Measurements from ENCODE around the gene LRRC4.

The LRRC4 gene

GRCh38 chr7:128032605-128033235 lies 1.5 kb upstream of the LRRC4 start:
- H3K27ac ChIP-seq: no peak overlapping the region
- no peak for DNase-seq (ENCODE audit: low read depth, low spot score)

- H3K27ac ChIP-seq: no peak overlapping the region
- DNase-seq (ENCODE audit: low read depth, low spot score): peak; percentile 68
Measured at GRCh38 chr7:128031901-128032604, 816 bp upstream of the LRRC4 start.

- no peak overlapping the region for H3K27ac ChIP-seq
- DNase-seq (ENCODE audit: low read depth, low spot score): no peak
Measured at GRCh38 chr7:128030263-128030653, 979 bp downstream of the LRRC4 start.

- no peak for DNase-seq (ENCODE audit: low read depth, low spot score)
- H3K27ac ChIP-seq: no peak overlapping the region
Measured at GRCh38 chr7:128029405-128029995, 1.7 kb downstream of the LRRC4 start.

DNA sequence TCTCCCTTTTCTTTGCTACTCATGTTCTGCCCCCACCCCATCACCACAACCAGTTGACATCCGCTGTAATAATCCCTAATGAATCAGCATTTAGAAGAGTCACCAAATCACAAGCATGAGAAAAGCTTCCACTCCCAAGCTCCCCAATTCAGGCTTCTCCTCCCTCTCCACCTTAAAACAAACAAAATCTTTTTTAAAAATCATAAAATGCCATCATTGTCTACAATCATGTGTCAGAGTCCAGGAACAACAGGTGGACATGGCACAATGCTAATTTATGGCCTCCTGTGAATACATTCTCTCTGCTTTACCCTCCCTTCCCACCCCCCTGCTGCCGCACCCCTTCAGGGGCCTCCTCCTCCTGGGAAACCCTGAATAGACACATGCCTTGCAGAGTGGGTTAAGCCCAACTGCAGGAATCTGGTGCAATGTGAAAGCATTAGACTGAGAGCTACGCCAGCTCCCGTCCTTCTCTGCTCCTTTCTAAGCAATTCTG lies 3.7 kb downstream of the LRRC4 start:
- DNase-seq (ENCODE audit: low read depth, low spot score): no peak
- no peak overlapping the region for H3K27ac ChIP-seq

GRCh38 chr7:128026551-128026950 lies 4.7 kb downstream of the LRRC4 start:
- no peak overlapping the region for H3K27ac ChIP-seq

DNA sequence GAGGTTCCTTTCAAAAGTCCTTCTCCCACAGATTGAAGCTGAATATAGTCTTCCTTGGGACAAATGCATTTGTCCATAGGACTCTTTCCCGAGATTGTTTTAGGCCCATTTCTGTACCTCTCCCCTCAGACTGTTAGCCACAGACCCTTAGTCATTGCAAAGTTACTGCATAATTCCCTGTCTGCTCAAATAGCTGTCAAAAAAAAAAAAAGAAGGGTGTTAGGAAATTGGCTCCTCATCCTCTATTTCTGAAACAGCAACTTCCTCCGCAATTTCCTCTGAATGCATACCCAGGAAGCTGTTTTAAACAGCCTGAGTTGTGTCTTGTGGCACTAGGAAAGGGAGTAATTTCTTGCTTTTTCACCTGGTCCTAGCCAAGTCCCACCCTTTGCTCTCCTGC lies 5.4 kb downstream of the LRRC4 start:
- no peak overlapping the region for H3K27ac ChIP-seq
- no peak for DNase-seq (ENCODE audit: low read depth, low spot score)

More at GRCh38 chr7:128026551-128026950, 4.7 kb downstream of the LRRC4 start:
- no peak for DNase-seq (ENCODE audit: low read depth, low spot score)

- H3K27ac ChIP-seq: no peak overlapping the region
- no peak for DNase-seq (ENCODE audit: low read depth, low spot score)
Measured at GRCh38 chr7:128025380-128025779, 5.9 kb downstream of the LRRC4 start.

- no peak for DNase-seq (ENCODE audit: low read depth, low spot score)
- H3K27ac ChIP-seq: no peak overlapping the region
Measured at GRCh38 chr7:128024151-128024550, 7.1 kb downstream of the LRRC4 start.

- H3K27ac ChIP-seq: peak overlapping the region; percentile 90
- DNase-seq (ENCODE audit: low read depth, low spot score): peak; percentile 40
Measured at GRCh38 chr7:128022631-128023532, 8.4 kb downstream of the LRRC4 start.

- peak overlapping the region; percentile 90 for H3K27ac ChIP-seq
- peak; percentile 95 for DNase-seq (ENCODE audit: low read depth, low spot score)
Measured at GRCh38 chr7:128021366-128021765, 9.9 kb downstream of the LRRC4 start.

DNA sequence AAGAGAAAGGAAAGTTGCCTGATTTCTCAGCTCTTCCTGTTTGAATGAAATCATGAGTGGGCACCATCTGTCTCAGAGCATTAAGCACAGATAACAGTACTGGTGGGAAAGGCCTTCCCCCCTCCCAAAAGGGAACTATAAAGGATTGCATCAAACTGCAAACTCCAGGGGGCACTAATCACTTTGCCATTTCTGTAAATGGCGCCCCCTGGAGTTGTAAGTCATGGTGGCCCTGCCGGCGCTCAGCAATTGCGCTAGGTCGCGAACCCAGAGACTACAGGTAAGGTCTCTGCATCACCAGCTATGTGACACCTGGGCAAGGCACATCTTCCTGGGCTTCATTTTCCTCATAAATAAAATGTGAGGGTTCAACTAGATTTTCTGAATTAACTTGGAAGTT lies 11.1 kb downstream of the LRRC4 start:
- no peak overlapping the region for H3K27ac ChIP-seq
- DNase-seq (ENCODE audit: low read depth, low spot score): no peak

GRCh38 chr7:128019288-128019687 lies 11.9 kb downstream of the LRRC4 start:
- DNase-seq (ENCODE audit: low read depth, low spot score): no peak
- no peak overlapping the region for H3K27ac ChIP-seq

DNA sequence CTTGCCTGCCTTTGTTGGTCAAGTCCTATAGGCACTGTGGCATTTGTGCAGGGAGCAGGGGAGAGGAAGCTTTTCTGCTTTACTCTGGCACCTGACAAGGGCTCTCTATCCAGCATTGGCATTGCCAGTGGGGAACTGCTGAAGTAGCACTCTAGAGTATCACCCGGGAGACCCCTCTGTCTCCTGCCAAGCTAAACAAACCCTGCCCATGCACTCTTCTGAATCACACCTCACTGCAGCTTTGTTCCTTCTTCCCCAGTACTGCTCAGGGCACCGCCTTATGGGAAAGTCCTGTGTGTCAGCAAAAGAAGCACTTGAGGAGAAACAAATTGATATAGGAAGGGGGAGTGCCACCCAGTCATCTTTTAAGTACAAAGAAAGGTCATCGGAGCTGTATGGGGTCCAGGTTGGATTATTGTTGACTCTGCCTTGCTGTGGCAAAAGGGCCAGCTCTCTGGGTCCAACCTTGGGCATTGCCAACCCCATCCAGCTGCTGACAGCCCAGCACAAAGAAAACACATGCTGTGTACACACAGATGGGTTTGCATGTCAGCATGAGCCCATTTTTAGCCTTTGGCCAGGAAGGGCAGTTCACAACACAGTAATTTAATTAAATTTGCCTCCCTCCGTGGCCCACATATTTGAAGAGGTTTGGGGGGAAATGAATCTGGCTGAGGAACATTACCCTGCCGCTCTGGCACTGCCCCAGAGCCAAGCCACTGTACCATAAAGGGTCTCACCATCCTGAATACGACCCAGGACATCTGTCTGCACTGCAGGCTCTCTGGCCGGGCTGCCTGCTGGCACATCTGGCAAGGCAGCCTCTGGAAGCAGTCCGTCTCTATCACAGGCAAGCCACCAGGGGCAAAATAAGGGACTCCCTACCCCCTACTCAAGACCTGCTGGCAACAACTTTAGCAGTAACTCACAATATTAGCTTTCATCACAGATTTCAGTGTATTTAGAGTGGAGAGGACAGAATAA lies 13.1 kb downstream of the LRRC4 start:
- DNase-seq (ENCODE audit: low read depth, low spot score): peak; percentile 73
- H3K27ac ChIP-seq: peak overlapping the region; percentile 2

DNA sequence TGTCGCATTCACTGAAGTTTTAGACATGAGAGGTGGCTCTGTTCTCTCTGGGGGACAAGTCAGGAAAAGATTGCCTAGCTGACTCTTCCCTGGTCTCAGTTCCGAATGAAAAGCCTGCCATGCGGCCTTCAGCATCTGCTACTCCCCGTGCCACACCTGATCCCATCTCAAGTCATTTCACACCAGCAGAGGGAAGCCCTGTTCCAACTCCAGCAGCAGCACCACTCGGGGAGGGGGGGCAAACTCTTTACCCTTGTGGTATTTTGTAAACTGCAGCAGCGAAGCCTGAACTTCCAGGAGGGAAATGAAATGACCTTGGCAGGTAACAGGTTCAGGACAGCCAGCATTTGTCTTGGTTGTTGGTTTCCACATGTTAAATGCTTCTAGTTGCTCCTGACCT lies 13.8 kb downstream of the LRRC4 start:
- no peak for DNase-seq (ENCODE audit: low read depth, low spot score)
- H3K27ac ChIP-seq: peak overlapping the region; percentile 2

DNA sequence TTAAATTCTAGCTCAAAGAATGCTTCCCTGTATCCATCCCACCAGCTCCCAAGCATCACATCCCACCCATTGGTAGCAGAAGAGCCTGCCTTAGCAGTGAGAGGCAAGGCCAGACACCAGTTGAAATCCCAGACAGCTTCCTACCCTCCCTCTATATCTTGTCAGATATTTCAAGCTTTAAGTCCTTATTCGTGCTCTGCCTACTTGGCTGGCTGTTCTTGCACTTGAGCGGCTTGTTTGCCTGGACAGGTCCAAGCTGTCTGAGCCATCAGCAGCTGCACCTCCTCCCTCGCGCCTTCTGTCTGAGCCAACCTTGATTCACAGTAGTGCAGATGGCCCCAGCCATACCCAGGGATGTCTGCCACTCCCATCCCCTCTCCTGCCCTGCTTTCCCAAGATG lies 16.4 kb downstream of the LRRC4 start:
- peak; percentile 27 for DNase-seq (ENCODE audit: low read depth, low spot score)
- H3K27ac ChIP-seq: peak overlapping the region; percentile 15

DNA sequence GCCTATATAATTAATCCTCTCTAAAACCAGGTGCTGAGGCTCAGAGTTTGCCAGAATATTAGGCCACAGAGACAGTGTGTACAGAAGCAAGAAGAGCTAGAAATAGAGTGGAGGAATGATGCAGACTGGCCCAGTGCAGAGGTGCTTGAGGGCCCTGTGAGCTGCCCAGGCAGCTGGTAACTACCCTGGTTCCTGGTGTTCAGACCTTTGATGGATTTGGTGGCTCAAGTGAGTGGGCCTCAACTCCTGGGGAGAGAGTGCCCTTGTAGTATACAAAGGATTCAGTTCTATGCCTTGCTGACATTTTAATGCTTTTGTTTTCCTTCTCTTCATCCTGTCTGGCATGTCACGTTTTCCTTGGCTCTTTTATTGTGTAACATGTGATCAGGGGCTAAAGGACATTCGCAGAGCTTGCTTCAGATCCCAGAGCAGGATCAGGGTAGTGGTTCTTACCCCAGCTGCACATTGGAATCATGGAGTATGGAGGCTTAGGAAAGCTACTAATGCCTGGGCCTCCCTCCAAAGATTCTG lies 20.0 kb downstream of the LRRC4 start:
- no peak for DNase-seq (ENCODE audit: low read depth, low spot score)

DNA sequence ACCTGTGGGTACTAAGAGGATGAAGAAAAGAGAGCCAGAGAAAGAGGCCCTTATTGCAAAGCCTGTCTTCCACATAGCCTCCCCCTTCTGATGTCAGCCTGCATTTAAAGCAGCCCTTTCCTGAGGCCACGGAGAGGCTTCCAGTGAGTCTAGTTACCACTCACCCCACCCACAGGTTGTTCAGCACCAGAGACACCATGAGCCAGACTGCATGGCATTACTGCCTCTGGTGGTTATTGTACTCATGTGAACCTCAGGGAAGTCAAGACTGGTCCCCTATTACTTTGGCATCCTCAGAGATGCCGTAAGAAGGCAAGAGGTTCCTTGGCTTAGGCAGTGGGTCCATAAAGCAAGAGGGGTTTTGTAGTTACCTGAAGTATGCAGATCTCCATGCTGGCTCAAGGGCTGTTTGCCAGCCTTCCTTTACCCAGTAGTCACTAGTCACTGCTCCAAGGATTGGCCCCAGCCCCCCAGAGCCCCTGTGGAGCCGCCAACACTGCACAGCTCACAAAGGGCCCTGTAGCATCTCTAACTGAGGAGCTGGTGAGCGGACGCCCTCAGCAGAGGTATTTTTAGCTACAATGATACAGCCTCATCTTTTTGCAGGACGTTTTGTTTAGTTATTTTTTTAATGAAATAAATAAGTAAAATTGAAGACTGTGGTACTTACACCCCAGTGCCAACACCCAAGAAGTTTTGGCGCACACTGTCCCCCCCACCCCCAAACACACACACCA lies 20.7 kb downstream of the LRRC4 start:
- DNase-seq (ENCODE audit: low read depth, low spot score): no peak
- H3K27ac ChIP-seq: no peak overlapping the region

More for the DNA sequence above, 20.0 kb downstream of the LRRC4 start:
- H3K27ac ChIP-seq: no peak overlapping the region
